H1 (cell line): ENCODE measurements around the gene KISS1. TPM values are rescaled to one million over a fixed set of nuclear protein-coding genes. Genes with fewer than 3 reads are reported as not detected.

Experiments used
- CTCF ChIA-PET: fragments of 300-600 bp; sonication (Branson Sonifier 250); formaldehyde crosslinking; loops from one replicate; lab custom pipeline; 2021; ENCODE audit not compliant: partially characterized antibody; lab: Charles Lee
- POLR2A ChIA-PET: fragments of 300-600 bp; sonication (Branson Sonifier 250); formaldehyde crosslinking; loops from one replicate; lab custom pipeline; 2021; ENCODE audit warnings: inconsistent platforms; ENCODE audit not compliant: partially characterized antibody; lab: Charles Lee
- DNase-seq, 2 experiments: peaks; one replicate each; pipeline versions ENCODE4 v3.0.0 to v3.0.0-alpha.2; 2010 to 2022; ENCODE audit warnings: low spot score in 2 of 2, low read depth in 1 of 2, mixed read lengths in 1 of 2
- FAIRE-seq: peaks from 2 replicates; lab custom pipeline; 2011; peaks lifted over from hg19 to GRCh38; lab: Jason Lieb, UNC
- H2AFZ ChIP-seq: 2 replicates; pipeline ENCODE4 v1.8.1; 2012; ENCODE audit warnings: low read length, inconsistent platforms
- H2AK5ac ChIP-seq: 2 replicates; pipeline ENCODE4 v1.6.1; 2013; ENCODE audit warnings: low read depth, low read length
- H2BK120ac ChIP-seq: replicated peaks from 2 replicates; pipeline ENCODE3; 2013; ENCODE audit warnings: low read depth, low read length, inconsistent platforms
- H2BK12ac ChIP-seq: 2 replicates; pipeline ENCODE4 v1.6.1; 2013; ENCODE audit warnings: low read depth, low read length
- H2BK15ac ChIP-seq: 2 replicates; pipeline ENCODE4 v1.6.1; 2013; ENCODE audit warnings: low read length
- H2BK20ac ChIP-seq: 2 replicates; pipeline ENCODE4 v1.6.1; 2013; ENCODE audit warnings: low read length
- H2BK5ac ChIP-seq: 2 replicates; pipeline ENCODE4 v1.6.1; 2013; ENCODE audit warnings: low read depth, low read length
- H3K14ac ChIP-seq: 2 replicates; pipeline ENCODE4 v1.6.1; 2013; ENCODE audit warnings: inconsistent platforms; ENCODE audit not compliant: insufficient read length
- H3K18ac ChIP-seq: 2 replicates; pipeline ENCODE4 v1.6.1; 2013; ENCODE audit warnings: low read length; ENCODE audit errors: extremely low read depth
- H3K23ac ChIP-seq: 2 replicates; pipeline ENCODE4 v1.6.1; 2013; ENCODE audit warnings: inconsistent platforms; ENCODE audit not compliant: insufficient read length
- H3K23me2 ChIP-seq: 2 replicates; pipeline ENCODE4 v1.6.1; 2013; ENCODE audit warnings: low read depth, low read length
- H3K27ac ChIP-seq: 2 replicates; pipeline ENCODE4 v1.6.1; 2011; ENCODE audit warnings: low read depth, low read length, inconsistent platforms
- H3K27me3 ChIP-seq, 4 experiments: replicated peaks in 1 of 4; 1 replicate in 1 of 4; 2 replicates in 3 of 4; pipeline versions ENCODE4 v1.6.1 to v1.8.1; 2011 to 2013; ENCODE audit warnings: low read length in 3 of 4, mild to moderate bottlenecking in 3 of 4, inconsistent platforms in 2 of 4, mixed read lengths in 2 of 4, moderate library complexity in 1 of 4; ENCODE audit not compliant: control insufficient read depth in 3 of 4, insufficient read depth in 3 of 4; ENCODE audit errors: extremely low read depth in 1 of 4
- H3K36me3 ChIP-seq, 4 experiments: 2 replicates each; pipeline versions ENCODE4 v1.6.1 to v1.8.1; 2011 to 2013; ENCODE audit warnings: mild to moderate bottlenecking in 4 of 4, low read length in 3 of 4, moderate library complexity in 2 of 4, control low read depth in 1 of 4, inconsistent platforms in 1 of 4; ENCODE audit not compliant: insufficient read depth in 4 of 4, control insufficient read depth in 2 of 4
- H3K4ac ChIP-seq: replicated peaks from 2 replicates; pipeline ENCODE3; 2013; ENCODE audit warnings: low read length, low read depth, mixed read lengths, inconsistent platforms; ENCODE audit not compliant: insufficient read length
- H3K4me1 ChIP-seq, 4 experiments: replicated peaks in 1 of 4; 1 replicate in 1 of 4; 2 replicates in 3 of 4; pipeline versions ENCODE4 v1.6.1 to v1.8.1; 2011 to 2013; ENCODE audit warnings: low read length in 3 of 4, inconsistent platforms in 2 of 4, mixed read lengths in 1 of 4; ENCODE audit not compliant: insufficient read depth in 4 of 4, control insufficient read depth in 3 of 4
- H3K4me2 ChIP-seq, 2 experiments: 2 replicates each; pipeline versions ENCODE4 v1.6.1 to v1.8.1; 2011 to 2013; ENCODE audit warnings: low read depth in 2 of 2, low read length in 2 of 2, control low read depth in 1 of 2, inconsistent platforms in 1 of 2, mild to moderate bottlenecking in 1 of 2; ENCODE audit not compliant: insufficient read depth in 1 of 2
- H3K4me3 ChIP-seq, 4 experiments: fragments of 200-600, 300-600 bp in 1 of 4; sonication (generic), shearing (Covaris generic), sonication (Bioruptor Twin) in 1 of 4; 2 replicates each; pipeline versions ENCODE4 v1.5.1 to v1.8.1; 2011 to 2016; ENCODE audit warnings: low read length in 4 of 4, low read depth in 3 of 4, control low read depth in 2 of 4, inconsistent platforms in 2 of 4, mild to moderate bottlenecking in 2 of 4, mixed read lengths in 1 of 4, moderate library complexity in 1 of 4; ENCODE audit not compliant: insufficient read depth in 2 of 4; ENCODE audit errors: extremely low read depth in 1 of 4
- H3K56ac ChIP-seq: replicated peaks from 2 replicates; pipeline ENCODE3; 2013; ENCODE audit warnings: low read depth, mild to moderate bottlenecking, mixed read lengths, low read length, inconsistent platforms; ENCODE audit not compliant: insufficient read length
- H3K79me1 ChIP-seq: 2 replicates; pipeline ENCODE4 v1.6.1; 2013; ENCODE audit warnings: low read depth, low read length, control low read depth
- H3K79me2 ChIP-seq, 2 experiments: 2 replicates each; pipeline versions ENCODE4 v1.6.1 to v1.8.1; 2012 to 2013; ENCODE audit warnings: low read length in 2 of 2, mild to moderate bottlenecking in 2 of 2, inconsistent platforms in 1 of 2; ENCODE audit not compliant: insufficient read depth in 2 of 2, control insufficient read depth in 1 of 2
- H3K9ac ChIP-seq, 4 experiments: replicated peaks in 1 of 4; 1 replicate in 1 of 4; 2 replicates in 3 of 4; pipeline versions ENCODE4 v1.6.1 to v1.8.1; 2011 to 2013; ENCODE audit warnings: low read depth in 3 of 4, low read length in 3 of 4, control low read depth in 2 of 4, mild to moderate bottlenecking in 2 of 4, moderate library complexity in 2 of 4, inconsistent platforms in 1 of 4; ENCODE audit errors: extremely low read depth in 1 of 4
- H3K9me3 ChIP-seq, 2 experiments: 2 replicates each; pipeline versions ENCODE4 v1.6.1 to v1.8.1; 2012 to 2013; ENCODE audit warnings: mild to moderate bottlenecking in 2 of 2, moderate library complexity in 2 of 2, control low read depth in 1 of 2, inconsistent platforms in 1 of 2, low read depth in 1 of 2, low read length in 1 of 2, mixed read lengths in 1 of 2; ENCODE audit not compliant: insufficient read depth in 2 of 2
- H4K20me1 ChIP-seq, 2 experiments: replicated peaks in 1 of 2; 2 replicates each; pipeline versions ENCODE3 to v1.8.1; 2011 to 2013; ENCODE audit warnings: inconsistent platforms in 2 of 2, low read length in 2 of 2, mild to moderate bottlenecking in 1 of 2; ENCODE audit not compliant: insufficient read depth in 2 of 2, control insufficient read depth in 1 of 2
- H4K5ac ChIP-seq: 2 replicates; pipeline ENCODE4 v1.6.1; 2013; ENCODE audit warnings: low read length, low read depth, mixed read lengths, inconsistent platforms; ENCODE audit not compliant: insufficient read length
- H4K8ac ChIP-seq: 2 replicates; pipeline ENCODE4 v1.8.0; 2013; ENCODE audit warnings: mild to moderate bottlenecking, moderate library complexity, low read length, inconsistent platforms; ENCODE audit not compliant: insufficient read depth; ENCODE audit errors: extremely low read depth
- H4K91ac ChIP-seq: replicated peaks from 2 replicates; pipeline ENCODE3; 2013; ENCODE audit warnings: low read length, mixed read lengths, inconsistent platforms; ENCODE audit not compliant: insufficient read length
- BACH1 ChIP-seq: IDR thresholded peaks from 2 replicates; pipeline ENCODE4 v1.6.1; 2012; ENCODE audit warnings: low read length, improper control_type of control experiment
- BCL11A ChIP-seq, 2 experiments: IDR thresholded peaks; one replicate each; pipeline ENCODE4 v1.6.1; 2011; ENCODE audit warnings: low read depth in 2 of 2, low read length in 2 of 2, mild to moderate bottlenecking in 2 of 2
- CTBP2 ChIP-seq: IDR thresholded peaks from 2 replicates; pipeline ENCODE4 v1.7.0; 2011; ENCODE audit warnings: borderline replicate concordance, mild to moderate bottlenecking, moderate library complexity, mixed read lengths, low read length; ENCODE audit not compliant: insufficient read depth, insufficient read length
- EGR1 ChIP-seq: IDR thresholded peaks from 2 replicates; pipeline ENCODE4 v1.6.1; 2011; ENCODE audit warnings: low read depth, low read length, borderline replicate concordance
- FOSL1 ChIP-seq: IDR thresholded peaks from 2 replicates; pipeline ENCODE4 v1.6.1; 2011; ENCODE audit warnings: mild to moderate bottlenecking, low read depth, low read length, moderate library complexity; ENCODE audit not compliant: insufficient read depth
- GTF2F1 ChIP-seq: IDR thresholded peaks from 2 replicates; pipeline ENCODE4 v1.6.1; 2012; ENCODE audit warnings: low read depth, low read length, improper control_type of control experiment, borderline replicate concordance
- JUND ChIP-seq: IDR thresholded peaks from 2 replicates; pipeline ENCODE4 v1.6.1; 2011; ENCODE audit warnings: mild to moderate bottlenecking, improper control_type of control experiment, low read length
- KDM5A ChIP-seq: fragments of 200-600 bp; IDR thresholded peaks from 2 replicates; pipeline ENCODE4 v1.7.1; 2012; ENCODE audit warnings: mild to moderate bottlenecking, low read length, inconsistent platforms, mixed read lengths
- NANOG ChIP-seq: IDR thresholded peaks from 2 replicates; pipeline ENCODE4 v1.6.1; 2011; ENCODE audit warnings: low read length, low read depth, mild to moderate bottlenecking, inconsistent platforms; ENCODE audit not compliant: insufficient read depth, poor library complexity, severe bottlenecking
- NRF1 ChIP-seq: IDR thresholded peaks from 2 replicates; pipeline ENCODE4 v1.6.1; 2011; ENCODE audit warnings: mild to moderate bottlenecking, low read depth, low read length, improper control_type of control experiment
- POLR2A ChIP-seq, 2 experiments: IDR thresholded peaks; 1 replicate in 1 of 2; 2 replicates in 1 of 2; pipeline ENCODE4 v1.6.1; 2011; ENCODE audit warnings: low read depth in 2 of 2, low read length in 2 of 2, mild to moderate bottlenecking in 2 of 2; ENCODE audit errors: control extremely low read depth in 1 of 2
- RNF2 ChIP-seq: fragments of 200-900, 300-1000 bp; sonication (generic); IDR thresholded peaks from 2 replicates; pipeline ENCODE4 v1.7.1; 2016; ENCODE audit warnings: borderline replicate concordance, low read depth, mild to moderate bottlenecking, antibody characterized with exemption, low read length; ENCODE audit not compliant: poor library complexity, severe bottlenecking; ENCODE audit errors: missing control alignments
- USF2 ChIP-seq: IDR thresholded peaks from 2 replicates; pipeline ENCODE4 v1.6.1; 2011; ENCODE audit warnings: low read length, improper control_type of control experiment
- WGBS, 2 experiments: shearing (Covaris generic) in 1 of 2; methylation state at CpG; one replicate each; pipeline versions ENCODE4 v1.1.6 to v1.1.7; 2013 to 2015; ENCODE audit warnings: low lambda C conversion rate in 2 of 2, mixed read lengths in 2 of 2, inconsistent platforms in 1 of 2, low coverage in 1 of 2, missing lambda C conversion rate in 1 of 2; ENCODE audit not compliant: insufficient replicate concordance in 2 of 2, insufficient coverage in 1 of 2, insufficient read length in 1 of 2; ENCODE audit errors: extremely low coverage in 1 of 2, missing lambda C conversion rate in 1 of 2; 5-methylcytosine and 5-hydroxymethylcytosine counted together
- polyA plus RNA-seq, 7 experiments: library from polyadenylated mRNA; depleted of rRNA in 3 of 7; stranded (reverse) in 5 of 7; unstranded in 2 of 7; fragments of >200 nt in 5 of 7; fragments of 200-250 nt in 2 of 7; gene quantifications; 1 replicate in 5 of 7; 2 replicates in 1 of 7; 4 replicates in 1 of 7; pipeline versions ENCODE4 v1.2.1 to v1.2.3, GENCODE V29; 2011 to 2013; ENCODE audit warnings: missing spikeins in 2 of 7, mixed read lengths in 2 of 7
- total RNA-seq: library from RNA; stranded (reverse); fragmentation: NEBNext Ultra II Directional; extraction: Animal tissue kit (Norgen Biotek cat#: 25700); gene quantifications from 2 replicates; pipeline ENCODE4 v1.2.1, GENCODE V29; 2021

KISS1 gene
- total and polyA plus RNA-seq, 2 of the 8 experiments (the other 6 are each of a cell fraction or from before 2014, with no cell fraction given), result 0.71 TPM; not detected in 1

GRCh38 chr1:204186597-204186996 is 9.7 kb downstream of the KISS1 start:
- Histone ChIP-seq H4K8ac (no peak overlapping the region), H3K56ac (no peak overlapping the region), H3K79me1 (no peaks in the 10 kb centered on the region), H3K9ac (no peak overlapping the region), H3K27ac (no peak overlapping the region), H3K18ac (no peak overlapping the region), H2AFZ (no peak overlapping the region), H3K23ac (no peak overlapping the region), H2BK5ac (no peak overlapping the region), H2BK15ac (no peak overlapping the region), H2BK120ac (no peak overlapping the region), H3K4me3 (no peak overlapping the region), H4K20me1 (no peaks in the 10 kb centered on the region), H2BK20ac (no peak overlapping the region), H3K79me2 (no peaks in the 10 kb centered on the region), H3K9me3 (no peaks in the 10 kb centered on the region), H3K23me2 (no peaks in the 10 kb centered on the region; the same call in 1 of the 2 replicates), H2AK5ac (no peak overlapping the region), H2BK12ac (no peak overlapping the region), H3K36me3 (no peaks in the 10 kb centered on the region), H3K4ac (no peak overlapping the region), H3K4me1 (no peaks in the 10 kb centered on the region), H3K14ac (no peak overlapping the region), H3K27me3 (peaks cover 0 to 7% (median 3%) of the 10 kb centered on the region in 4 experiments; a peak in 4 of 7 replicates), H3K4me2 (no peak overlapping the region), H4K5ac (no peak overlapping the region), H4K91ac (no peak overlapping the region)
- WGBS, 2 experiments, result 87% methylated on average over 10 of the region's 10 CpGs; no CpG with 5 or more reads in 1 of the 2 experiments
- POLR2A ChIA-PET, result interaction anchor here (0.9 kb wide), 1 partner anchor 14 kb away, joined by 3 read pairs; no protein-coding TSS in a partner anchor
- FAIRE-seq (no peak), DNase-seq (no peak)
- CTCF ChIA-PET, result interaction anchor here (1.0 to 4.6 kb wide), 6 partner anchors 19 to 26 kb away, joined by 3 to 19 read pairs (median 6); no protein-coding TSS in a partner anchor
- TF ChIP-seq NANOG (no peak), FOSL1 (no peak), JUND (no peak), EGR1 (no peak), CTBP2 (no peak), NRF1 (no peak), BACH1 (no peak), USF2 (no peak), POLR2A (IDR thresholded peaks at IDR 0.05; ENCODE audit: control extremely low read depth in 1 of 2, low read depth in 2 of 2, low read length in 2 of 2) (no peak), RNF2 (no peak), KDM5A (no peak), GTF2F1 (no peak), BCL11A (IDR thresholded peaks at IDR 0.05; ENCODE audit: low read depth in 2 of 2, low read length in 2 of 2) (no peak)
